Caki2 (cell line): ENCODE measurements around the gene ABAT. TPM values are rescaled to one million over a fixed set of nuclear protein-coding genes. Genes with fewer than 3 reads are reported as not detected.

Source experiments
- DNase-seq: peaks from one replicate; pipeline ENCODE4 v3.0.0-alpha.2; 2015; ENCODE audit warnings: low read depth
- in situ Hi-C: cut with HindIII; loops from 2 replicates; pipeline ENCODE4 v1.10.0; 2016; ENCODE audit warnings: low sequenced_read_pairs, low pct_unique_long_range_greater_than_20kb, mixed read lengths
- total RNA-seq: library from RNA; depleted of rRNA; stranded (reverse); fragments of >200 nt; shearing (Covaris generic); gene quantifications from 2 replicates; pipeline ENCODE4 v1.2.3, GENCODE V29; 2014; ENCODE audit warnings: low replicate concordance; rRNA removed

The ABAT gene
- total RNA-seq = 0.24 TPM in 1 of 2 replicates, not detected in the other

- in situ Hi-C loops = no loop called here
- peak; percentile 88 for DNase-seq
Observed at GRCh38 chr16:8674413-8675022, at the start of gene ABAT. Gene ABAT, plus strand, starts transcription at chr16:8674617. Its CDS starts 61,123 bp downstream, at chr16:8735740.

- DNase-seq = no peak
- in situ Hi-C loops = no loop called here
Observed at GRCh38 chr16:8625491-8626087, 48.8 kb upstream of the ABAT start.

GRCh38 chr16:8626946-8627345 lies 47.5 kb upstream of the ABAT start:
- no peak for DNase-seq
- in situ Hi-C loops = no loop called here

GRCh38 chr16:8627456-8627855 lies 47.0 kb upstream of the ABAT start:
- in situ Hi-C loops = no loop called here
- no peak for DNase-seq

- no peak for DNase-seq
- in situ Hi-C loops = no loop called here
Observed at GRCh38 chr16:8628981-8629725, 45.3 kb upstream of the ABAT start.

GRCh38 chr16:8630255-8630953 lies 44.0 kb upstream of the ABAT start:
- DNase-seq = no peak
- in situ Hi-C loops = no loop called here

GRCh38 chr16:8631373-8631772 lies 43.0 kb upstream of the ABAT start:
- DNase-seq = no peak
- in situ Hi-C loops = no loop called here

- no peak for DNase-seq
- in situ Hi-C loops = no loop called here
Observed at GRCh38 chr16:8631818-8632465, 42.5 kb upstream of the ABAT start.

- DNase-seq = no peak
- in situ Hi-C loops = no loop called here
Observed at GRCh38 chr16:8632675-8633182, 41.7 kb upstream of the ABAT start.

GRCh38 chr16:8634991-8635736 lies 39.3 kb upstream of the ABAT start:
- DNase-seq = no peak
- in situ Hi-C loops = no loop called here

- in situ Hi-C loops = no loop called here
- DNase-seq = no peak
Observed at GRCh38 chr16:8639694-8640093, 34.7 kb upstream of the ABAT start.

- DNase-seq = no peak
- in situ Hi-C loops = no loop called here
Observed at GRCh38 chr16:8641671-8642070, 32.7 kb upstream of the ABAT start.

- no peak for DNase-seq
- in situ Hi-C loops = no loop called here
Observed at GRCh38 chr16:8642146-8642545, 32.3 kb upstream of the ABAT start.

- in situ Hi-C loops = no loop called here
- no peak for DNase-seq
Observed at GRCh38 chr16:8644211-8645140, 29.9 kb upstream of the ABAT start.

GRCh38 chr16:8645141-8645521 lies 29.3 kb upstream of the ABAT start:
- in situ Hi-C loops = no loop called here
- DNase-seq = no peak

- in situ Hi-C loops = no loop called here
- DNase-seq = no peak
Observed at GRCh38 chr16:8645831-8646230, 28.6 kb upstream of the ABAT start.
